Body of pancreas (tissue), 4 donors: ENCODE data around the gene COL4A2. TPM values are rescaled to one million over a fixed set of nuclear protein-coding genes. Genes with fewer than 3 reads are reported as not detected.

Experiments used
- ATAC-seq: fragments of 150-250 bp; one replicate; pipeline ENCODE4 v1.9.1; 2016
- DNase-seq, 4 donors: peaks; one replicate each; pipeline ENCODE4 v3.0.0-alpha.2; 2019
- H3K27ac ChIP-seq, 4 donors: fragments of 200-600 bp; sonication (generic); 1 replicate in 3 of 4; 2 replicates in 1 of 4; pipeline versions ENCODE4 v1.5.1 to v1.6.1; 2016 to 2019; ENCODE audit warnings: mild to moderate bottlenecking in 1 of 4, mixed read lengths in 1 of 4, moderate library complexity in 1 of 4
- H3K27me3 ChIP-seq, 2 donors: fragments of 200-600 bp; sonication (generic); one replicate each; pipeline ENCODE4 v1.6.0; 2016; ENCODE audit warnings: mild to moderate bottlenecking in 1 of 2
- H3K36me3 ChIP-seq, 2 donors: fragments of 200-600 bp; sonication (generic); replicated peaks in 1 of 2; 2 replicates each; pipeline ENCODE4 v1.5.1; 2016; ENCODE audit warnings: low read depth in 2 of 2; ENCODE audit not compliant: insufficient read depth in 1 of 2
- H3K4me1 ChIP-seq: fragments of 200-600 bp; sonication (generic); one replicate; pipeline ENCODE4 v1.6.0; 2016
- H3K4me3 ChIP-seq, 2 donors: fragments of 200-600 bp; sonication (generic); 1 replicate in 1 of 2; 2 replicates in 1 of 2; pipeline ENCODE4 v1.5.1; 2016 to 2019
- H3K9me3 ChIP-seq, 3 donors: fragments of 200-600 bp; sonication (generic); 1 replicate in 2 of 3; 2 replicates in 1 of 3; pipeline ENCODE4 v1.5.1; 2016
- CTCF ChIP-seq, 7 experiments: fragments of 450-650 bp in 4 of 7; fragments of 200-600 bp in 3 of 7; sonication (generic) in 3 of 7; IDR thresholded peaks; one replicate each; pipeline ENCODE4 v1.5.1; 2016 to 2019; ENCODE audit warnings: antibody characterized with exemption in 7 of 7
- POLR2A ChIP-seq, 3 donors: fragments of 450-650 bp; IDR thresholded peaks; one replicate each; pipeline ENCODE4 v1.6.1; 2016; ENCODE audit warnings: antibody characterized with exemption in 3 of 3, mild to moderate bottlenecking in 2 of 3
- whole genome bisulfite sequencing, 2 donors: methylation state at CpG; one replicate each; pipeline ENCODE4 v1.1.5; 2017; 5-methylcytosine and 5-hydroxymethylcytosine counted together
- intact Hi-C: fragments of 100-400 bp; cut with DNase I; formaldehyde crosslinking; loops from one replicate; pipeline ENCODE4 v1.15.1; 2023
- total RNA-seq, 2 donors: library from RNA; depleted of rRNA; stranded (reverse); fragments of >200 nt; gene quantifications; one replicate each; pipeline ENCODE4 v1.1.0, GENCODE V29; 2016

The COL4A2 gene
- total RNA-seq, 2 donors from 2014 or later: 69.3 to 230 TPM

- Histone ChIP-seq H3K4me3 (no peak overlapping the region), H3K9me3 (no peaks in the 10 kb centered on the region), H3K27ac (no peak overlapping the region), H3K36me3 (no peaks in the 10 kb centered on the region), H3K27me3 (no peaks in the 10 kb centered on the region), H3K4me1 (peaks cover 20% of the 10 kb centered on the region)
- WGBS, 2 donors: 60 to 93% methylated on average over 2 to 6 of the region's 6 CpGs
- TF ChIP-seq POLR2A (IDR thresholded peaks at IDR 0.05) (no peak), CTCF (IDR thresholded peaks at IDR 0.05) (no peak)
- no peak for DNase-seq
- no peak for ATAC-seq
- intact Hi-C loops: no loop called here
Measured at GRCh38 chr13:110413676-110414040, 106.6 kb downstream of the COL4A2 start.

GRCh38 chr13:110414283-110414682 lies 107.2 kb downstream of the COL4A2 start:
- Histone ChIP-seq H3K4me3 (no peak overlapping the region), H3K4me1 (peaks cover 20% of the 10 kb centered on the region), H3K27ac (no peak overlapping the region), H3K36me3 (no peaks in the 10 kb centered on the region), H3K9me3 (no peaks in the 10 kb centered on the region), H3K27me3 (no peaks in the 10 kb centered on the region)
- ATAC-seq: no peak
- no peak for TF ChIP-seq POLR2A (IDR thresholded peaks at IDR 0.05)
- TF ChIP-seq CTCF (IDR thresholded peaks at IDR 0.05): no peak
- DNase-seq: no peak
- 74 to 78% methylated on average over 7 of the region's 7 CpGs for WGBS, 2 donors
- intact Hi-C loops: no loop called here

- TF ChIP-seq POLR2A (IDR thresholded peaks at IDR 0.05): no peak
- TF ChIP-seq CTCF (IDR thresholded peaks at IDR 0.05): no peak
- Histone ChIP-seq H3K27ac (no peak overlapping the region), H3K4me3 (no peak overlapping the region), H3K36me3 (no peaks in the 10 kb centered on the region), H3K9me3 (no peaks in the 10 kb centered on the region), H3K27me3 (no peaks in the 10 kb centered on the region), H3K4me1 (peaks cover 20% of the 10 kb centered on the region)
- WGBS, 2 donors: 64 to 66% methylated on average over 2 of the region's 2 CpGs
- no peak for DNase-seq
- no peak for ATAC-seq
- intact Hi-C loops: no loop called here
Measured at GRCh38 chr13:110414931-110415330, 107.8 kb downstream of the COL4A2 start.

- DNase-seq (no peak), ATAC-seq (no peak)
- Histone ChIP-seq H3K4me3 (no peak overlapping the region), H3K9me3 (no peaks in the 10 kb centered on the region), H3K27me3 (no peaks in the 10 kb centered on the region), H3K36me3 (no peaks in the 10 kb centered on the region), H3K4me1 (peaks cover 20% of the 10 kb centered on the region), H3K27ac (peak overlapping the region in 1 of 4 donors; percentile 15)
- WGBS, 2 donors: 79 to 83% methylated on average over 8 of the region's 8 CpGs
- intact Hi-C loops: no loop called here
- TF ChIP-seq POLR2A (IDR thresholded peaks at IDR 0.05) (no peak), CTCF (IDR thresholded peaks at IDR 0.05) (no peak)
Measured at GRCh38 chr13:110415669-110416068, 108.6 kb downstream of the COL4A2 start.

- 79 to 84% methylated on average over 7 of the region's 7 CpGs for WGBS, 2 donors
- TF ChIP-seq CTCF (IDR thresholded peaks at IDR 0.05): no peak
- no peak for TF ChIP-seq POLR2A (IDR thresholded peaks at IDR 0.05)
- intact Hi-C loops: no loop called here
- Histone ChIP-seq H3K27me3 (no peaks in the 10 kb centered on the region), H3K27ac (peak overlapping the region in 1 of 4 donors; percentile 15), H3K4me3 (no peak overlapping the region), H3K4me1 (peaks cover 15% of the 10 kb centered on the region), H3K36me3 (no peaks in the 10 kb centered on the region), H3K9me3 (no peaks in the 10 kb centered on the region)
- no peak for ATAC-seq
- DNase-seq: no peak
Measured at GRCh38 chr13:110416131-110417025, 109.3 kb downstream of the COL4A2 start.
